ENCODE data around the gene HIBCH. TPM values are rescaled to one million over a fixed set of nuclear protein-coding genes. Genes with fewer than 3 reads are reported as not detected.
"Not testable (repeated sequence)": the region's sequence is repeated elsewhere in the genome, so short reads cannot be mapped to it uniquely, and the experiment has no call there.

HIBCH gene
- total RNA-seq, 2 donors from 2014 or later = 31.4 to 34.4 TPM

- H3K9me3 ChIP-seq = no peaks in the 10 kb centered on the region
- no peak for TF ChIP-seq CTCF (IDR thresholded peaks at IDR 0.05)
- no peak overlapping the region for H3K4me3 ChIP-seq
- peaks cover 15% of the 10 kb centered on the region for H3K36me3 ChIP-seq
- H3K4me1 ChIP-seq (ENCODE audit: control insufficient read depth in 1 of 2, low read depth in 2 of 2) = peaks cover 0 to 4% of the 10 kb centered on the region in 2 donors
- no peak for DNase-seq (ENCODE audit: low spot score)
- ATAC-seq (ENCODE audit: insufficient number of reproducible peaks, low FRiP score, low read depth) = no peak
- H3K27me3 ChIP-seq (replicated peaks; ENCODE audit: insufficient read depth) = no peaks in the 10 kb centered on the region
- no peak overlapping the region for H3K27ac ChIP-seq
Measured at GRCh38 chr2:190301032-190301431, 18.6 kb downstream of the HIBCH start.

DNA sequence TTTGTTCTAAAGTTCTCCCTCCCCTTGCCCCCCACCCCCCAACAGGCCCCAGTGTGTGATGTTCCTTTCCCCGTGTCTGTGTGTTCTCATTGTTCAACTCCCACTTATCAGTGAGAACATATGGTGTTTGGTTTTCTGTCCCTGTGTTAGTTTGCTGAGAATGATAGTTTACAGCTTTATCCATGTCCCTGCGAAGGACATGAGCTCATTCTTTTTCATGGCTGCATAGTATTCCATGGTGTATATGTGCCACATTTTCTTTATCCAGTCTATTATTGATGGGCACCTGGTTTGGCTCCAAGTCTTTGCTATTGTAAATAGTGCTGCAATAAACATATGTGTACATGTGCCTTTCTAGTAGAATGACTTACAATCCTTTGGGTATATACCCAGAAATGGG, 21.7 kb downstream of the HIBCH start:
- DNase-seq (ENCODE audit: low spot score); H3K27me3 ChIP-seq (replicated peaks; ENCODE audit: insufficient read depth); H3K9me3 ChIP-seq; ATAC-seq (ENCODE audit: insufficient number of reproducible peaks, low FRiP score, low read depth); H3K4me1 ChIP-seq (ENCODE audit: control insufficient read depth in 1 of 2, low read depth in 2 of 2); H3K4me3 ChIP-seq; H3K27ac ChIP-seq: not testable (repeated sequence)
- H3K36me3 ChIP-seq = peaks cover 23% of the 10 kb centered on the region

DNA sequence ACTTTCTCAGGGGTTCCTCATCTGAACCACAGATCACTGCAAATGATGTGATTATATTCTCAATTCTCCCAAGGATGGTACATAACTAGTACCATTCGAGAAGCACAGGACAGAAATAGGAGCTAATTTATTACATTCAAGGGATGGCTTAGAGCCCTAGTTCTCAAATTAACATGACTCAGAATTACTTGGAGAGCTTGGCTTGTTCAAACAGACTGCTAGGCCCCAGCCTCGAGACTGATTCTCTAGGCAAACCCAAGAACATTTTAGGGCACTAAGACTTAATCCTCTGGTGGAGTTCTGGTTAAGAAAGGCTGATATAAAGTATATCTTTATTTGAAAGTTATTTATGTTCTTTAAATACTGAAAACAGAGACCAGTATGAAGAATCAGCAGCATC, 35.8 kb downstream of the HIBCH start:
- Histone ChIP-seq H3K4me3 (no peak overlapping the region), H3K4me1 (ENCODE audit: control insufficient read depth in 1 of 2, low read depth in 2 of 2) (peaks cover 11 to 37% of the 10 kb centered on the region in 2 donors), H3K9me3 (no peaks in the 10 kb centered on the region), H3K36me3 (peaks cover 3% of the 10 kb centered on the region), H3K27me3 (replicated peaks; ENCODE audit: insufficient read depth) (no peaks in the 10 kb centered on the region), H3K27ac (peak overlapping the region; percentile 54 to 59)
- DNase-seq (ENCODE audit: low spot score) (no peak), ATAC-seq (ENCODE audit: insufficient number of reproducible peaks, low FRiP score, low read depth) (no peak)
- TF ChIP-seq CTCF (IDR thresholded peaks at IDR 0.05) = no peak

- no peaks in the 10 kb centered on the region for H3K27me3 ChIP-seq (replicated peaks; ENCODE audit: insufficient read depth)
- DNase-seq (ENCODE audit: low spot score) (no peak), ATAC-seq (ENCODE audit: insufficient number of reproducible peaks, low FRiP score, low read depth) (no peak)
- H3K36me3 ChIP-seq = peaks cover under 1% of the 10 kb centered on the region
- no peak for TF ChIP-seq CTCF (IDR thresholded peaks at IDR 0.05)
- H3K27ac ChIP-seq = peak overlapping the region; percentile 84
- H3K4me1 ChIP-seq (ENCODE audit: control insufficient read depth in 1 of 2, low read depth in 2 of 2) = peaks cover 16 to 45% of the 10 kb centered on the region in 2 donors
- H3K9me3 ChIP-seq = no peaks in the 10 kb centered on the region
- no peak overlapping the region for H3K4me3 ChIP-seq
Measured at GRCh38 chr2:190280565-190281350, 38.9 kb downstream of the HIBCH start.

GRCh38 chr2:190279256-190280134, 40.1 kb downstream of the HIBCH start:
- not testable (repeated sequence) for H3K9me3 ChIP-seq; ATAC-seq (ENCODE audit: insufficient number of reproducible peaks, low FRiP score, low read depth); H3K4me3 ChIP-seq; H3K27me3 ChIP-seq (replicated peaks; ENCODE audit: insufficient read depth); DNase-seq (ENCODE audit: low spot score); H3K36me3 ChIP-seq
- H3K4me1 ChIP-seq (ENCODE audit: control insufficient read depth in 1 of 2, low read depth in 2 of 2) = peaks cover 16 to 45% of the 10 kb centered on the region in 2 donors
- peak overlapping the region; percentile 84 for H3K27ac ChIP-seq

All from thoracic aorta (tissue), 2 donors.